Measurements from ENCODE around the gene CLDN22. TPM values are rescaled to one million over a fixed set of nuclear protein-coding genes. Genes with fewer than 3 reads are reported as not detected.

Gene CLDN22
- polyA plus RNA-seq, 1 of the 3 experiments (the other 2 are of a cell fraction) = 0.05 TPM

DNA sequence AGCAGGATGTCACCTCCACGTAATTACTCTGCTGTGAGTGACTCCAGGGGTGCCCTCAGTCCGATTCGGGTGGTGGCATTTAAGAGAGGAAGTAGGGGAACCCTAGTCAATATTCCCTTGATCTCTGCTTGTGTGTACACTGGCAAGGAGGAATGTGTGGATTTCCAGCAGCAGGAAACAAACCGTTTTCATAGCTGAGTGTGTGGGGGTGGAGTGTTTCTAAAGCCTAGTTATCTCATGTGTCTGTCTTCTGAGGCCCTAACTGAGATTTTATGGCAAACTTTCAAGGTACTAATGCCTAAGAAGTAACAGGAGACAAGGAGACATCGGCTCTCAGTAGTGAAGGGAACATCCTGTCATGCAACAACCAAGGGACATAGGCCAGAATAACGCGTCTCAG, 8.8 kb upstream of the CLDN22 start:
- DNase-seq = no peak
- CTCF ChIA-PET = no interaction called here
- TF ChIP-seq FOXM1 (IDR thresholded peaks at IDR 0.05; ENCODE audit: low read depth) (no peak), TCF12 (IDR thresholded peaks at IDR 0.05) (no peak), YY1 (IDR thresholded peaks at IDR 0.05; ENCODE audit: low read depth) (no peak), NFIC (IDR thresholded peaks at IDR 0.05; ENCODE audit: borderline replicate concordance) (no peak), TAF1 (IDR thresholded peaks at IDR 0.05; ENCODE audit: borderline replicate concordance, low read depth, low read length) (no peak), MEF2A (IDR thresholded peaks at IDR 0.05; ENCODE audit: borderline replicate concordance, low read depth) (no peak)
- TF ChIP-seq, protein P1, sequence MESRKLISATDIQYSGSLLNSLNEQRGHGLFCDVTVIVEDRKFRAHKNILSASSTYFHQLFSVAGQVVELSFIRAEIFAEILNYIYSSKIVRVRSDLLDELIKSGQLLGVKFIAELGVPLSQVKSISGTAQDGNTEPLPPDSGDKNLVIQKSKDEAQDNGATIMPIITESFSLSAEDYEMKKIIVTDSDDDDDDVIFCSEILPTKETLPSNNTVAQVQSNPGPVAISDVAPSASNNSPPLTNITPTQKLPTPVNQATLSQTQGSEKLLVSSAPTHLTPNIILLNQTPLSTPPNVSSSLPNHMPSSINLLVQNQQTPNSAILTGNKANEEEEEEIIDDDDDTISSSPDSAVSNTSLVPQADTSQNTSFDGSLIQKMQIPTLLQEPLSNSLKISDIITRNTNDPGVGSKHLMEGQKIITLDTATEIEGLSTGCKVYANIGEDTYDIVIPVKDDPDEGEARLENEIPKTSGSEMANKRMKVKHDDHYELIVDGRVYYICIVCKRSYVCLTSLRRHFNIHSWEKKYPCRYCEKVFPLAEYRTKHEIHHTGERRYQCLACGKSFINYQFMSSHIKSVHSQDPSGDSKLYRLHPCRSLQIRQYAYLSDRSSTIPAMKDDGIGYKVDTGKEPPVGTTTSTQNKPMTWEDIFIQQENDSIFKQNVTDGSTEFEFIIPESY (IDR thresholded peaks at IDR 0.05; ENCODE audit: borderline replicate concordance, low read depth) = no peak

DNA sequence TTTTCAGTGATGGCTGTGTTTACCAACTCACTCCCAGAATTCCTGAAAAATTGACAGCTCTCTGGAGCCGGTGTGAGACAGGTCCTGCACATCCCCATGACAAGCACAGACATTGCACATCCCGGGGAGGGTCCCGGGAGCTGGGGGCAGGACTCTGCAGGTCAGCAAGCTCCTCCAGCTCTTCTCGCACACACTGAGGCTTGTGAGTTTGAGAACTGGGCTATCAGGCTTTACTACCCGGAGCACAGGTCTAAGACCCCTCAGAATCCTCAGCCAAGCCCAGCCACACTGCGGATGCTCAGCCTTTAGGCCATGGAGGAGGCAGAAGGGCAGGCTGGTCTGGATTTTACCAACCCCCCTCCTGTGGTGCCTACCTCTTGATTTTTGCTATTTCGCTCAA, 7.8 kb upstream of the CLDN22 start:
- no peaks in the 10 kb centered on the region for H3K36me3 ChIP-seq (replicated peaks in 1 of 2; ENCODE audit: control insufficient read depth in 1 of 2, insufficient read depth in 2 of 2, low read length in 1 of 2)
- no peaks in the 10 kb centered on the region for H4K20me1 ChIP-seq (ENCODE audit: insufficient read depth)
- H3K4me2 ChIP-seq = no peak overlapping the region
- H3K4me1 ChIP-seq (ENCODE audit: control insufficient read depth in 1 of 2, insufficient read depth in 2 of 2, low read depth in 1 of 2, low read length in 1 of 2) = no peaks in the 10 kb centered on the region
- ChIA-PET POLR2A (no interaction called here), CTCF (interaction anchor here (1.4 kb wide), 1 partner anchor 66 kb away, joined by 4 read pairs; no protein-coding TSS in a partner anchor)
- H3F3A ChIP-seq (replicated peaks; ENCODE audit: insufficient read depth) = no peaks in the 10 kb centered on the region
- H3K79me2 ChIP-seq (ENCODE audit: insufficient read depth) = no peaks in the 10 kb centered on the region
- H3K9me3 ChIP-seq = no peaks in the 10 kb centered on the region
- no peaks in the 10 kb centered on the region for H3K9me2 ChIP-seq
- no peak for DNase-seq
- no peak overlapping the region for H3K27ac ChIP-seq (ENCODE audit: low read depth in 2 of 2, low read length in 1 of 2)
- H3K27me3 ChIP-seq (ENCODE audit: insufficient read depth) = no peaks in the 10 kb centered on the region
- 84% methylated on average over 5 of the region's 7 CpGs for WGBS (ENCODE audit: low lambda C conversion rate)
- no peak overlapping the region for H2AFZ ChIP-seq (ENCODE audit: low read depth)
- no peak overlapping the region for H3K9ac ChIP-seq
- H3K4me3 ChIP-seq (ENCODE audit: low read depth in 2 of 2, low read length in 1 of 2) = no peak overlapping the region
- TF ChIP-seq, protein P2, sequence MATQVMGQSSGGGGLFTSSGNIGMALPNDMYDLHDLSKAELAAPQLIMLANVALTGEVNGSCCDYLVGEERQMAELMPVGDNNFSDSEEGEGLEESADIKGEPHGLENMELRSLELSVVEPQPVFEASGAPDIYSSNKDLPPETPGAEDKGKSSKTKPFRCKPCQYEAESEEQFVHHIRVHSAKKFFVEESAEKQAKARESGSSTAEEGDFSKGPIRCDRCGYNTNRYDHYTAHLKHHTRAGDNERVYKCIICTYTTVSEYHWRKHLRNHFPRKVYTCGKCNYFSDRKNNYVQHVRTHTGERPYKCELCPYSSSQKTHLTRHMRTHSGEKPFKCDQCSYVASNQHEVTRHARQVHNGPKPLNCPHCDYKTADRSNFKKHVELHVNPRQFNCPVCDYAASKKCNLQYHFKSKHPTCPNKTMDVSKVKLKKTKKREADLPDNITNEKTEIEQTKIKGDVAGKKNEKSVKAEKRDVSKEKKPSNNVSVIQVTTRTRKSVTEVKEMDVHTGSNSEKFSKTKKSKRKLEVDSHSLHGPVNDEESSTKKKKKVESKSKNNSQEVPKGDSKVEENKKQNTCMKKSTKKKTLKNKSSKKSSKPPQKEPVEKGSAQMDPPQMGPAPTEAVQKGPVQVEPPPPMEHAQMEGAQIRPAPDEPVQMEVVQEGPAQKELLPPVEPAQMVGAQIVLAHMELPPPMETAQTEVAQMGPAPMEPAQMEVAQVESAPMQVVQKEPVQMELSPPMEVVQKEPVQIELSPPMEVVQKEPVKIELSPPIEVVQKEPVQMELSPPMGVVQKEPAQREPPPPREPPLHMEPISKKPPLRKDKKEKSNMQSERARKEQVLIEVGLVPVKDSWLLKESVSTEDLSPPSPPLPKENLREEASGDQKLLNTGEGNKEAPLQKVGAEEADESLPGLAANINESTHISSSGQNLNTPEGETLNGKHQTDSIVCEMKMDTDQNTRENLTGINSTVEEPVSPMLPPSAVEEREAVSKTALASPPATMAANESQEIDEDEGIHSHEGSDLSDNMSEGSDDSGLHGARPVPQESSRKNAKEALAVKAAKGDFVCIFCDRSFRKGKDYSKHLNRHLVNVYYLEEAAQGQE (IDR thresholded peaks at IDR 0.05; ENCODE audit: low read depth, low read length) = no peak
- TF ChIP-seq RFX5 (IDR thresholded peaks at IDR 0.05; ENCODE audit: low read length) (no peak), NRF1 (IDR thresholded peaks at IDR 0.05; ENCODE audit: low read depth, low read length) (no peak), CHD2 (IDR thresholded peaks at IDR 0.05; ENCODE audit: low read length, partially characterized antibody) (no peak), TCF12 (IDR thresholded peaks at IDR 0.05) (no peak), ELF1 (IDR thresholded peaks at IDR 0.05) (no peak), CTCF (IDR thresholded peaks at IDR 0.05) (no peak), TAF1 (IDR thresholded peaks at IDR 0.05; ENCODE audit: borderline replicate concordance, low read depth, low read length) (no peak), SIN3A (IDR thresholded peaks at IDR 0.05; ENCODE audit: borderline replicate concordance, low read depth, low read length) (no peak), GABPA (IDR thresholded peaks at IDR 0.05; ENCODE audit: low read depth) (no peak), FOXM1 (IDR thresholded peaks at IDR 0.05; ENCODE audit: low read depth) (no peak), MXI1 (IDR thresholded peaks at IDR 0.05; ENCODE audit: low read depth, low read length) (no peak), POLR2AphosphoS5 (IDR thresholded peaks at IDR 0.05; ENCODE audit: low read depth, low read length) (no peak), NFIC (IDR thresholded peaks at IDR 0.05; ENCODE audit: borderline replicate concordance) (no peak), GATA2 (CRISPR knock-in tag; IDR thresholded peaks at IDR 0.05) (no peak)
- TF ChIP-seq, protein P1 (IDR thresholded peaks at IDR 0.05; ENCODE audit: borderline replicate concordance, low read depth) = no peak

More for the DNA sequence above, 8.8 kb upstream of the CLDN22 start:
- Histone ChIP-seq H3K36me3 (replicated peaks in 1 of 2; ENCODE audit: control insufficient read depth in 1 of 2, insufficient read depth in 2 of 2, low read length in 1 of 2) (no peaks in the 10 kb centered on the region), H3F3A (replicated peaks; ENCODE audit: insufficient read depth) (no peaks in the 10 kb centered on the region), H3K9me2 (no peaks in the 10 kb centered on the region), H3K4me2 (no peak overlapping the region), H2AFZ (ENCODE audit: low read depth) (no peak overlapping the region), H4K20me1 (ENCODE audit: insufficient read depth) (no peaks in the 10 kb centered on the region), H3K9ac (no peak overlapping the region), H3K79me2 (ENCODE audit: insufficient read depth) (no peaks in the 10 kb centered on the region), H3K27me3 (ENCODE audit: insufficient read depth) (no peaks in the 10 kb centered on the region), H3K4me1 (ENCODE audit: control insufficient read depth in 1 of 2, insufficient read depth in 2 of 2, low read depth in 1 of 2, low read length in 1 of 2) (peaks cover 0 to under 1% of the 10 kb centered on the region in 2 experiments; a peak in 2 of 4 replicates), H3K9me3 (no peaks in the 10 kb centered on the region), H3K4me3 (ENCODE audit: low read depth in 2 of 2, low read length in 1 of 2) (no peak overlapping the region), H3K27ac (ENCODE audit: low read depth in 2 of 2, low read length in 1 of 2) (no peak overlapping the region)
- POLR2A ChIA-PET = no interaction called here
- 56% methylated on average over 7 of the region's 7 CpGs for WGBS (ENCODE audit: low lambda C conversion rate)
